GM19467 (cell line): ENCODE measurements around the gene BOLA3.
"Not testable (repeated sequence)": the region's sequence is repeated elsewhere in the genome, so short reads cannot be mapped to it uniquely, and the experiment has no call there.

ENCODE experiments used
- ATAC-seq: cut with Tn5 transposase; IDR thresholded peaks from one replicate; pipeline ENCODE4 v1.9.1; 2021; ENCODE audit warnings: mild to moderate bottlenecking, moderate library complexity; ENCODE audit not compliant: unreplicated experiment

The BOLA3 gene

GRCh38 chr2:74105413-74105812 is 42.3 kb downstream of the BOLA3 start:
- ATAC-seq = no peak

GRCh38 chr2:74104839-74105238 is 42.9 kb downstream of the BOLA3 start:
- ATAC-seq = no peak

GRCh38 chr2:74103763-74104162 is 43.9 kb downstream of the BOLA3 start:
- no peak for ATAC-seq

- no peak for ATAC-seq
These were observed 45.2 kb downstream of the BOLA3 start for GRCh38 chr2:74102516-74102915.

GRCh38 chr2:74101574-74102300 is 46.0 kb downstream of the BOLA3 start:
- ATAC-seq = no peak

- ATAC-seq = no peak
These were observed 47.2 kb downstream of the BOLA3 start for GRCh38 chr2:74100254-74101216.

GRCh38 chr2:74099835-74100234 is 47.9 kb downstream of the BOLA3 start:
- ATAC-seq = no peak

GRCh38 chr2:74099271-74099670 is 48.4 kb downstream of the BOLA3 start:
- no peak for ATAC-seq

- no peak for ATAC-seq
These were observed 50.1 kb downstream of the BOLA3 start for GRCh38 chr2:74097574-74097973.

GRCh38 chr2:74096052-74096451 is 51.7 kb downstream of the BOLA3 start:
- ATAC-seq = no peak

DNA sequence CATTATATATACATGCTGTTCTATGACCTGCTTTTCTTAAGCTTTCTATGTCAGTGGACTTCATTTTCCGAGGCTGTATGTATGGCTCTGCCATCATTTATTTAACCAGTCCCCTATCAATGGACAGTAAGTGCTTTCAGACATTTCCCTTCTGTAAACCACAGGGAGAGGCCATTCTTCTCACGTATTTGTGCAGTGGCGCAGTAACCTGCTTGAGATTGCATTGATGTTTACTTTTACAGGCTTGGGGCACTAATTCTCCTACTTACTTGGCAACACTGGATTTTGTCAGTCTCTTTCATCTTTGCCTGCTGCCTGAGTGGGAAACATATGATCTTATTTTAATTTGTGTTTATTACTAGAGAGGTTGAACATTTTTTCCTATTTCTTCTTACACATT is 52.1 kb downstream of the BOLA3 start:
- no peak for ATAC-seq

DNA sequence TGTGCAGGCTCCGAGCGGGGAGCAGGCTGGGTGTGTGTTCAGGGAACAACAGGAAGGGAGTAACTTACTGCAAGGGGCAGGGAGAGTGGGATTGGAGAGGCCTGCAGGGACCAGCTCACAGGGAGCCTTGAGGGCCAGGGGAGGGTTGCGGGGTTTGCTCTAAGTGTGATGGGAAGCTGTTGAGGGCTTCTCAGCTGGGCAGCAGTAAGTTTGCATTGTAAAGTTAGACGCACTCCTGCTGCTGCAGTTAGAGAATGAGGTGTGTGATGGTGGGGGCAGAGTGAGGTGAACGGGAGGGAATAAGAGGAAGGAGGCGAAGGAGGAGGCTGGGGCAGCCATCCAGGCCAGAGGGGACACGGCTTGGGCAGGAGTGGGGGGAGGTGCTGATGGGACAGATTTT is 53.4 kb downstream of the BOLA3 start:
- no peak for ATAC-seq

DNA sequence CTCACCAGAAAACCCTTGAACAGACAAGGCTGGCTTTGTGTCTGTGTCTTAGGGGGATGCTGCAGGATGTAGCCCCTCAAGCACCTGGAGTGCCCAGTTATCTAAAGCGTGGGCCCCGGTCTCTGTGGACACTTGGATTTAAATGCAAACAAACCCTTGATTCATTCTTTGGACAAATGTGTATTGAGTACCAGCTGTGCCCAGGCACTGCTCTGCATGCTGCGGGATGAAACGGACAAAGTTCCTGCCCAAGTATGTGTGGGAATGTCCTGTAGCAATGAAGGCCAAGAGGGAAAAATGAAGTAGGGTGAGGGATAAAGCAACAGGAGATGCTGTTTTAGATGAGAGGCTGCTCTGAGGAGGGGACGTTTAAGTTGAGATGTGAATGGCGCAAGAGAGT is 53.9 kb downstream of the BOLA3 start:
- no peak for ATAC-seq

DNA sequence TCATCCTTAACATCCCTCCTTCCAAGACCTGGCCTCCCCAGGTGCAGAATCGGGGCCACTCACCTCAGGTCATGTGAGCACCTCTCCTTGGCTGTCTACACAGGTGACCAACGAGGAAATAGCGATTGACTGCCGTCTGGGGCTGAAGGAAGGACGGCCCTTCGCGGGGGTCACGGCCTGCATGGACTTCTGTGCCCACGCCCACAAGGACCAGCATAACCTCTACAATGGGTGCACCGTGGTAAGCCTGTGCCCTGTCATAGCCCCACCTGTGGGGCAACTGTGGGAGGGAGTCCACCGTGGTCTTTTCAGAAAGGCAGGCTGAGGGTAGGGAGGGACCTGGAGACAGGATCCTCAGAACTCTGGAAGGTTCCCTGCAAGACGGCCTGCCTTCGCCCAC is 54.3 kb downstream of the BOLA3 start:
- ATAC-seq = no peak

- ATAC-seq = no peak
These were observed 55.4 kb downstream of the BOLA3 start for GRCh38 chr2:74092275-74092674.

DNA sequence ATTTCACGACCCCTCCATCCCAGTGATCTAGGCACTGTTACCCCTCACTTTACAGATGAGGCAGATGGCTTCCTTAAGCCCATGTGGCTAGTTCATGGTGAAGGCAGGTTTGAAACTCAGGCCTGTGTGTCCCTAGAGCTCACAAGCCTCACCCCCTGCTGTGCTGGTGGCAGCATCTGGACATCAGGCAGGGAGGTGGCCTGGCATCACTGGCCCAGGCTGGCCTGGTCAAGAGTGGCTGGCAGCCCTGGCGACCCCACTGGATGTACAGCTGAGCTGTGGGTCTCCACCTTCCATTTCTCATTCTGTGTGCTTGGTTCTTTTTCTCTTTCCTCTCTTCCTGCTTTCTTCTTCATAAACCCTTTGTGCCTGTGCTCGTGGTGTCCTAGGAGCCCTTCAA is 56.3 kb downstream of the BOLA3 start:
- no peak for ATAC-seq

DNA sequence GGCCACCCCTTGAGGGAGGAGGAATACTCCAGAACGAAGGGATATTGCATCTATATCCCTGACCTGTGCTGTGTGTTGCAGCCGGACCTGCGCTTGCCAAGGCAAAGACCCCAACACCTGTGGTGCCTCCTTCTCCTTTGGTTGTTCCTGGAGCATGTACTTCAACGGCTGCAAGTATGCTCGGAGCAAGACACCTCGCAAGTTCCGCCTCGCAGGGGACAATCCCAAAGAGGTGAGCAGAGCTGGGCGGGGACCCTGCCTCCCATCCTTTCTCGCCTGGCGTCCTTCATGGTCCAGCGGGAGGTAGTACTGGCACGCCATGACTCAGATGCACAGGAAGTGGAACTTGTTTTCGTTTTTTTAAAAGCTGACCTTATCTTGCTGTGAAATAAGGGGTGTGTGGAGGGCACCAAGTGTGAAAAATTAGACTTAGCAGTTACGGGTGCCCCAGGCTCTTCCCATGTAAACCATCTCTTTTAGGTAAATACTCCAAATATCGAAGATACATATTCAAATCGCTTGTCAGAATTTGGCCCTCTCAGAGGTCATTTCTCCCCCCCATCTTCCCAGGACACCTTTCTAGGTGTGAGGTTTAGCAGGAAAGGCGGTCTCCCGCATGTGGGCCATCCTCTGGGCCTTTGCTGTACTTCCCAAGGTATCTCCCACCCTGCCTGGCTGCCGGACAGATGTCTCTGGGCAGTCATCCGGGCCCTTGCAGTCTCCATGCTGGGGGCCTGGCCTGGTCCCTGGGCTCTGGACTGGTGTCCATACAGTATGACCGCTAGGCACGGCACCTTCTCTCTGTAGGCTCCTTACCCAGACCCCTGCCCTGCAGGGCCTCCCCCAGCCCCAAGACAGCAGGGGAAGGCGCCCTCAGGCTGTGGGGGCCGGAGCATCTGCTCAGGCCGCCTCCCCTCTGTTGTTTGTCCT is 57.6 kb downstream of the BOLA3 start:
- no peak for ATAC-seq

DNA sequence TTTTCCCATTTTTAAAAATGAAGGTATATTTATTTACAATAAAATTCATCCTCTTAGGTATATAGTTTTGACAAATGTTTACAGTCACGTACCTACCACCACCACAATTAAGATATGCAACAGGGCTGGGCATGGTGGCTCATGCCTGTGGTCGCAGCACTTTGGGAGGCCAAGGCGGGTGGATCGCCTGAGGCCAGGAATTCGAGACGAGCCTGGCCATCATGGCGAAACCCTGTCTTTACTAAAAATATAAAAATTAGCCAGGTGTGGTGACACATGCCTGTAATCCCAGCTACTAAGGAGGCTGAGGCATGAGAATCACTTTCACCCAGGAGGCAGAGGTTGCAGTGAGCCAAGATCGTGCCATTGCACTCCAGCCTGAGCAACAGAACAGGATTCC is 59.0 kb downstream of the BOLA3 start:
- ATAC-seq = not testable (repeated sequence)

- ATAC-seq = no peak
These were observed 60.0 kb downstream of the BOLA3 start for GRCh38 chr2:74087696-74088095.

DNA sequence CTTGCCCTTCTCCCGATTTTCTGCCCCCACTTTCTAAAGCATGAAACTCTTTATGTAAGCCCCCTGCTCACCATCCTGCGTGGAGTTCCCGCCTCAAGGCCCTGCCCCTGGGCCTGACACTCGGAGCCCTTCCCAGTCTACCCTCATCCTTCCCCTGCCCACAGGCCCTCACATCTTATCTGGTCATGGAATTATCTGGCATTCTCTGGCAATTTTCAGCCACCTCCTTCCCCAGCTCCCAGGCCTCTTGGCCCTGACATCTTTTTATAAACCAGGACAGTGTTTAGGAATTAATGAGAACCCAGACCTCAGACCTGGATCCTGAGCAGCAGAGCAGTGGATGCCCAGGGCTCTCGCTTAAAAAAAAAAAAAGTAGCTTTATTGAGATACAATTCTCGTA is 61.7 kb downstream of the BOLA3 start:
- ATAC-seq = no peak
